Endothelial cell of umbilical vein (primary cell): ENCODE data around the gene PKNOX2. TPM values are rescaled to one million over a fixed set of nuclear protein-coding genes. Genes with fewer than 3 reads are reported as not detected.

Source experiments
- BruUV-seq: library from RNA; stranded (reverse); fragments of 400-500 nt; replicated peaks from 2 replicates; lab custom pipeline; 2021; lab: Mats Ljungman, UMichigan
- CTCF ChIA-PET: fragments of 300-600, 350-600 bp; sonication (Branson Sonifier 250); formaldehyde crosslinking; loops from one replicate; lab custom pipeline; 2021; ENCODE audit warnings: antibody characterized with exemption, inconsistent platforms; lab: Charles Lee
- POLR2A ChIA-PET: fragments of 300-600, 350-600 bp; sonication (Branson Sonifier 250); formaldehyde crosslinking; loops from one replicate; lab custom pipeline; 2021; ENCODE audit warnings: antibody characterized with exemption, inconsistent platforms; lab: Charles Lee
- DNase-seq: peaks from one replicate; pipeline ENCODE4 v3.0.0-alpha.2; 2011; ENCODE audit warnings: low read depth, low spot score
- FAIRE-seq: peaks from 2 replicates; lab custom pipeline; 2011; peaks lifted over from hg19 to GRCh38; lab: Jason Lieb, UNC
- H2AFZ ChIP-seq: 2 replicates; pipeline ENCODE4 v1.6.0; 2012; ENCODE audit warnings: low read depth, low read length, control low read depth, inconsistent platforms
- H3K27ac ChIP-seq: 2 replicates; pipeline ENCODE4 v1.5.1; 2011; ENCODE audit warnings: low read depth, mild to moderate bottlenecking, control low read depth, low read length, moderate library complexity; ENCODE audit not compliant: insufficient read depth
- H3K27me3 ChIP-seq, 2 experiments: 2 replicates each; pipeline versions ENCODE4 v1.6.0 to v1.6.1; 2011; ENCODE audit warnings: low read length in 2 of 2, mixed read lengths in 1 of 2; ENCODE audit not compliant: control insufficient read depth in 2 of 2, insufficient read depth in 2 of 2
- H3K36me3 ChIP-seq, 2 experiments: 2 replicates in 1 of 2; 3 replicates in 1 of 2; pipeline ENCODE4 v1.5.1; 2011; ENCODE audit warnings: low read length in 2 of 2, mild to moderate bottlenecking in 1 of 2, moderate library complexity in 1 of 2; ENCODE audit not compliant: control insufficient read depth in 2 of 2, insufficient read depth in 2 of 2; ENCODE audit errors: extremely low read depth in 1 of 2
- H3K4me1 ChIP-seq: 3 replicates; pipeline ENCODE4 v1.5.1; 2011; ENCODE audit warnings: mild to moderate bottlenecking, low read length; ENCODE audit not compliant: control insufficient read depth, insufficient read depth; ENCODE audit errors: extremely low read depth
- H3K4me2 ChIP-seq: 2 replicates; pipeline ENCODE4 v1.6.1; 2011; ENCODE audit warnings: low read length, control low read depth, mixed read lengths; ENCODE audit not compliant: insufficient read depth
- H3K4me3 ChIP-seq, 3 experiments: fragments of 200-600 bp in 1 of 3; sonication (generic), shearing (Covaris generic) in 1 of 3; replicated peaks in 1 of 3; 2 replicates each; pipeline ENCODE4 v1.5.1; 2011 to 2016; ENCODE audit warnings: control low read depth in 3 of 3, low read length in 3 of 3, mild to moderate bottlenecking in 2 of 3, inconsistent platforms in 1 of 3, low read depth in 1 of 3, moderate library complexity in 1 of 3; ENCODE audit not compliant: insufficient read depth in 1 of 3
- H3K79me2 ChIP-seq: 2 replicates; pipeline ENCODE4 v1.6.0; 2012; ENCODE audit warnings: low read length, inconsistent platforms; ENCODE audit not compliant: control insufficient read depth, insufficient read depth
- H3K9ac ChIP-seq: replicated peaks from 2 replicates; pipeline ENCODE3; 2011; ENCODE audit warnings: low read length, control low read depth; ENCODE audit not compliant: insufficient read depth; ENCODE audit errors: extremely low read depth
- H3K9me1 ChIP-seq: replicated peaks from 3 replicates; pipeline ENCODE4 v1.6.0; 2011; ENCODE audit warnings: mild to moderate bottlenecking, low read length; ENCODE audit not compliant: control insufficient read depth, insufficient read depth; ENCODE audit errors: extremely low read depth
- H3K9me3 ChIP-seq: replicated peaks from 2 replicates; pipeline ENCODE4 v1.5.1; 2012; ENCODE audit warnings: low read length, inconsistent platforms; ENCODE audit not compliant: control insufficient read depth, insufficient read depth
- H4K20me1 ChIP-seq: replicated peaks from 2 replicates; pipeline ENCODE3; 2011; ENCODE audit warnings: mild to moderate bottlenecking, low read length; ENCODE audit not compliant: control insufficient read depth, insufficient read depth; ENCODE audit errors: extremely low read depth
- CTCF ChIP-seq, 2 donors: IDR thresholded peaks; 1 replicate in 1 of 2; 2 replicates in 1 of 2; pipeline ENCODE4 v1.5.1; 2011; ENCODE audit warnings: low read length in 2 of 2, mild to moderate bottlenecking in 2 of 2, moderate library complexity in 2 of 2, control low read depth in 1 of 2, inconsistent platforms in 1 of 2, low read depth in 1 of 2; ENCODE audit not compliant: insufficient read depth in 1 of 2; ENCODE audit errors: extremely low read depth in 1 of 2
- EZH2 ChIP-seq: IDR thresholded peaks from 2 replicates; pipeline ENCODE4 v1.6.1; 2012; ENCODE audit warnings: borderline replicate concordance, low read depth, mild to moderate bottlenecking, moderate library complexity, low read length, inconsistent platforms; ENCODE audit not compliant: severe bottlenecking
- FOS ChIP-seq: IDR thresholded peaks from 2 replicates; pipeline ENCODE4 v1.6.1; 2011; ENCODE audit warnings: mild to moderate bottlenecking, low read length, moderate library complexity, borderline replicate concordance; ENCODE audit not compliant: insufficient read depth
- GATA2 ChIP-seq: IDR thresholded peaks from 2 replicates; pipeline ENCODE4 v1.7.0; 2011; ENCODE audit warnings: low read depth, mild to moderate bottlenecking, moderate library complexity, mixed read lengths, low read length; ENCODE audit not compliant: insufficient read length, insufficient read depth
- JUN ChIP-seq: IDR thresholded peaks from 2 replicates; pipeline ENCODE4 v1.6.1; 2011; ENCODE audit warnings: borderline replicate concordance, low read depth; ENCODE audit not compliant: insufficient read length, insufficient read depth
- MAX ChIP-seq: IDR thresholded peaks from 2 replicates; pipeline ENCODE4 v1.6.1; 2011; ENCODE audit not compliant: insufficient read depth, insufficient read length
- MYC ChIP-seq: IDR thresholded peaks from one replicate; pipeline ENCODE4 v1.6.1; 2011; ENCODE audit warnings: mild to moderate bottlenecking, low read depth, low read length
- POLR2A ChIP-seq: IDR thresholded peaks from 2 replicates; pipeline ENCODE4 v1.6.1; 2012; ENCODE audit warnings: low read depth, mild to moderate bottlenecking, control low read depth, low read length
- POLR2AphosphoS5 ChIP-seq: IDR thresholded peaks from 2 replicates; pipeline ENCODE4 v1.6.1; 2012; ENCODE audit warnings: low read depth, mild to moderate bottlenecking, control low read depth, low read length, moderate library complexity; ENCODE audit not compliant: insufficient read depth
- dilution Hi-C: fragments of 300-500 bp; cut with MboI; formaldehyde crosslinking; loops from one replicate; pipeline ENCODE4 v1.15.0; 2019; ENCODE audit warnings: low sequenced_read_pairs; ENCODE audit not compliant: extremely low pct_ligation_motif_present
- intact Hi-C: fragments of 100-400 bp; cut with micrococcal nuclease; formaldehyde crosslinking; loops from one replicate; pipeline ENCODE4 v1.10.0; 2022
- polyA plus RNA-seq, 4 experiments: library from polyadenylated mRNA; depleted of rRNA in 3 of 4; stranded (reverse) in 3 of 4; unstranded in 1 of 4; fragments of >200 nt; gene quantifications; 2 replicates each; pipeline versions ENCODE4 v1.2.1 to v1.2.3, GENCODE V29; 2011 to 2012; ENCODE audit warnings: missing spikeins in 1 of 4
- total RNA-seq: library from RNA; stranded (reverse); gene quantifications from 2 replicates; pipeline ENCODE4 v1.2.3, GENCODE V29; 2021

Gene PKNOX2
- total and polyA plus RNA-seq, 2 donors (not counting 3 experiments of a cell fraction or from before 2014, with no cell fraction given), result 0.11 to 0.91 TPM

- no TSS peak for BruUV-seq
- H3K4me3 ChIP-seq, result no peak overlapping the region
- no peak for FAIRE-seq
- H3K9me3 ChIP-seq, result no peaks in the 10 kb centered on the region
- intact Hi-C loops (no loop called here), dilution Hi-C loops (no loop called here)
- DNase-seq, result no peak
- H4K20me1 ChIP-seq, result no peaks in the 10 kb centered on the region
- no peaks in the 10 kb centered on the region for H3K79me2 ChIP-seq
- POLR2A ChIA-PET, result no interaction called here
- TF ChIP-seq POLR2A (no peak), GATA2 (no peak), CTCF (IDR thresholded peaks at IDR 0.05; ENCODE audit: extremely low read depth in 1 of 2, insufficient read depth in 1 of 2, low read depth in 1 of 2, low read length in 2 of 2) (no peak), JUN (no peak), EZH2 (no peak), FOS (no peak), MAX (no peak), POLR2AphosphoS5 (no peak), MYC (no peak)
- no peaks in the 10 kb centered on the region for H3K9me1 ChIP-seq
- no peak overlapping the region for H2AFZ ChIP-seq
- H3K27ac ChIP-seq, result no peak overlapping the region
- no peaks in the 10 kb centered on the region for H3K4me1 ChIP-seq
- H3K4me2 ChIP-seq, result no peak overlapping the region
- peaks cover 2 to 15% of the 10 kb centered on the region in 2 experiments for H3K27me3 ChIP-seq
- H3K9ac ChIP-seq, result no peak overlapping the region
- CTCF ChIA-PET, result interaction anchor here (1.1 to 1.8 kb wide), 5 partner anchors 9 to 166 kb away, joined by 4 to 12 read pairs (median 5); partner anchors contain the start of gene PKNOX2
- no peaks in the 10 kb centered on the region for H3K36me3 ChIP-seq
Measured at GRCh38 chr11:125179895-125180294, 15.3 kb downstream of the PKNOX2 start.
